Brain pericyte (primary cell): ENCODE data around the gene GRB10.

Experiments used
- DNase-seq: peaks from one replicate; pipeline ENCODE4 v3.0.0-alpha.2; 2012; ENCODE audit warnings: low read depth, low spot score

The GRB10 gene

GRCh38 chr7:50653981-50654425 lies 128.7 kb downstream of the GRB10 start:
- DNase-seq: no peak

- no peak for DNase-seq
These were observed 129.4 kb downstream of the GRB10 start for GRCh38 chr7:50653126-50653864.

- no peak for DNase-seq
These were observed 130.1 kb downstream of the GRB10 start for GRCh38 chr7:50652400-50653125.

- no peak for DNase-seq
These were observed 131.3 kb downstream of the GRB10 start for GRCh38 chr7:50651271-50651989.

GRCh38 chr7:50650057-50650664 lies 132.5 kb downstream of the GRB10 start:
- DNase-seq: no peak

- DNase-seq: no peak
These were observed 133.3 kb downstream of the GRB10 start for GRCh38 chr7:50649259-50649885.

- DNase-seq: no peak
These were observed 134.0 kb downstream of the GRB10 start for GRCh38 chr7:50648570-50649169.

GRCh38 chr7:50648076-50648475 lies 134.6 kb downstream of the GRB10 start:
- no peak for DNase-seq

GRCh38 chr7:50647286-50647980 lies 135.3 kb downstream of the GRB10 start:
- DNase-seq: no peak

GRCh38 chr7:50646069-50646468 lies 136.6 kb downstream of the GRB10 start:
- no peak for DNase-seq

GRCh38 chr7:50645186-50645585 lies 137.5 kb downstream of the GRB10 start:
- DNase-seq: no peak

- DNase-seq: no peak
These were observed 138.1 kb downstream of the GRB10 start for GRCh38 chr7:50644586-50644985.

GRCh38 chr7:50644114-50644513 lies 138.6 kb downstream of the GRB10 start:
- DNase-seq: no peak

- no peak for DNase-seq
These were observed 141.0 kb downstream of the GRB10 start for GRCh38 chr7:50641442-50642405.

- DNase-seq: no peak
These were observed 141.9 kb downstream of the GRB10 start for GRCh38 chr7:50640779-50641178.

- DNase-seq: no peak
These were observed 142.4 kb downstream of the GRB10 start for GRCh38 chr7:50640256-50640655.

GRCh38 chr7:50637725-50638643 lies 144.7 kb downstream of the GRB10 start:
- no peak for DNase-seq

- DNase-seq: no peak
These were observed 148.3 kb downstream of the GRB10 start for GRCh38 chr7:50634378-50634777.
